GM12892 (cell line): ENCODE data around the gene EIF3J.

Source experiments
- DNase-seq: peaks from one replicate; pipeline ENCODE4 v3.0.0; 2011; ENCODE audit not compliant: insufficient read length
- FAIRE-seq: peaks from 2 replicates; lab custom pipeline; 2011; peaks lifted over from hg19 to GRCh38; lab: Jason Lieb, UNC
- POLR2A ChIP-seq: IDR thresholded peaks from 2 replicates; pipeline ENCODE4 v1.6.1; 2011; ENCODE audit warnings: low read depth, low read length, control low read depth
- POLR2AphosphoS5 ChIP-seq: IDR thresholded peaks from 2 replicates; pipeline ENCODE4 v1.6.1; 2011; ENCODE audit warnings: low read depth, low read length, control low read depth
- TAF1 ChIP-seq: IDR thresholded peaks from 2 replicates; pipeline ENCODE4 v1.6.1; 2011; ENCODE audit warnings: low read depth, mild to moderate bottlenecking, control low read depth, low read length, borderline replicate concordance

The EIF3J gene

GRCh38 chr15:44573386-44573785 is 36.4 kb downstream of the EIF3J start:
- FAIRE-seq (no peak), DNase-seq (no peak)
- TF ChIP-seq POLR2AphosphoS5: no peak
- TF ChIP-seq TAF1: no peak
- no peak for TF ChIP-seq POLR2A

GRCh38 chr15:44574734-44575133 is 37.8 kb downstream of the EIF3J start:
- TF ChIP-seq POLR2A (no peak), TAF1 (no peak), POLR2AphosphoS5 (no peak)
- FAIRE-seq (no peak), DNase-seq (no peak)

DNA sequence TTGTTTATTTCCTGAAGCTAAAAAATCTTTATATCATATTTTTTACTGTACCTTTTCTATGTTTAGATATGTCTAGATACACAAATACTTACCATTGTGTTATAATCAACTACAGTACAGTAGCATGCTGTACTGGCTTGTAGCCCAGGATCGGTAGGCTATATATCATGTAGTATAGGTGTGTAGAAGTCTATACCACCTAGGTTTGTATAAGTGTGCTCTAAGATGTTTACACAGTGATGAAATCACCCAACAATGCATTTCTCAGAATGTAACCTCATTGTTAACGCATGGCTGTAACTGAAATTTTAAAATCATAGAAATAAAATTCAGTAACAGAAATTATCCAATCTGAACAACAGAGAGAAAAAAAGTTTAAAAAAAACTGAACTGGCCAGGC is 43.2 kb downstream of the EIF3J start:
- TF ChIP-seq POLR2AphosphoS5: no peak
- no peak for TF ChIP-seq POLR2A
- TF ChIP-seq TAF1: no peak
- no peak for DNase-seq
- FAIRE-seq: no peak

- TF ChIP-seq POLR2AphosphoS5 (no peak), TAF1 (no peak), POLR2A (no peak)
- no peak for DNase-seq
- no peak for FAIRE-seq
Measured at GRCh38 chr15:44584162-44584749, 47.3 kb downstream of the EIF3J start.

DNA sequence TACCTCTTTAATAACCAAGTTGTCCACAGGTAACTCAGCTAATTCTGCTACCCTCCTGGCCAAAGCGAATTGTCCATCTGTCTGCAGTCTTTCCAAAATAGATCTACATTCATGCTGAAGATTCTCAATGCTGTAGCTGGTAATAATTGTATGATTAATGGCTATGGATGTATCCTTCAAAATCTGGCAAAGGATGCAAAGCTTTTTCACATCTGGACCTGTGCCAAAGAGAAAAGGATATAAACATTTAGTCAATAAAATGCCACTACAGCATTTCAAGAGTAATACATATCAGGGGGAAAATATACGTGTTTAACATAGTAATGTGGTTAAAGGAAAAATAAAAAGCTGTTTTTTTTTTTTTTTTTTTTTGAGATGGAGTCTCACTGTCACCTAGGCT is 48.7 kb downstream of the EIF3J start:
- FAIRE-seq: no peak
- TF ChIP-seq POLR2AphosphoS5 (no peak), POLR2A (no peak), TAF1 (no peak)
- DNase-seq: no peak

DNA sequence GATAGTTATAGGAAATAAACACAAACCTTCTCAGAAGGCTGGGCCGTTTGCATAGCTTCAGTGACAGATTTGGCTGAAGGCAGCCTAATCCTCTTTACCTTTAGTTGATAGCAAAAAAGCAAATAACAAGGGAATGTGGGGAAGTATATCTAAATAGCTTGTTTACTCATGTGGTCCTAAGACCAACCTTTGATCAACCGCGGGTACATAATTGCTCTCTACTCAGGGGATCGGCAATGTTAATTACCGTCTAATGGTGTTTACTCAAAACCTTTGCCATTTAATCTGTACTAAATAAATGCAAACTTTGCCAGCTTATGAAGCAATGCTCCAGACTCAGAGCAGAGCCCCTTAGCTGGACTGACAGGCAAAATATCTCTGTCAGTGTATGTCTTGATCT is 51.6 kb downstream of the EIF3J start:
- TF ChIP-seq POLR2AphosphoS5 (no peak), POLR2A (no peak), TAF1 (no peak)
- no peak for FAIRE-seq
- DNase-seq: no peak

DNA sequence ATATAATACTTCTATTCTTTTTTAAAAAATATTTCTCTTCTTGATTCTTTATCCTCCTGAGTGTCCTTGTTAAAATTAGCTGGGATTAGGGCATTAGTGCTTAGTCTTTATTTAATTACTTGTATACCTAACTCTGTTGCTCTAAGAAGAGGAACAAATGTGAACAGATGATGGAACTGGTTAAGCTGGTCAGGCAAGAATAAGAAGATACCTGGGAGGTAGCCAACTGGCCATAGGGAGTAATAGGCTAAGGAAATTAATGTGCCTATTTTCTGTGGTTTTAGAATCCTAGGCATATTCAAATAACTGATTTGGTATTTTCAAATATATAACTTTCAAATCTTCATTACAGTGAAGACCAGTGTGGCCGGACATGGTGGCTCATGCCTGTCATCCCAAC is 54.4 kb downstream of the EIF3J start:
- TF ChIP-seq POLR2AphosphoS5: no peak
- TF ChIP-seq POLR2A: no peak
- no peak for TF ChIP-seq TAF1
- FAIRE-seq: no peak
- no peak for DNase-seq

- no peak for FAIRE-seq
- DNase-seq: no peak
- no peak for TF ChIP-seq POLR2AphosphoS5
- TF ChIP-seq POLR2A: no peak
- TF ChIP-seq TAF1: no peak
Measured at GRCh38 chr15:44593042-44593736, 56.2 kb downstream of the EIF3J start.

DNA sequence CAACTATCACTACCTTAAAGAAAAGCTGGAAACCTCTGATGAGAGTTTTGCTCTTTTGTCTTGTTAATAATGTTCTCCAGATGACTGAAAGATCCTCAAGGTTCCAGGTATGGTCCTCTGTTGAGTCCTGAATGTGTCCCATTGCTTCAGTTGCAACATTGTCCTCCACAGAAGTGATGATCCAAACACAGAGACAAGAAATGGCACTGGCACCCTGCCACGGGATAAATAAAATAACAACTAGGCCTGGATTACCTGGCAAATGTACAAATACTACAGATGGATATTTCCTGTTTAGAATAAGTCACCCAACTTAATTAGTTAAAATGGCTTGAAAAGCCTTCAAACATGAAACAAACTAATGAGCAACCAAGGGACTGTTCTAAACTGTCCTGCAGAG is 58.3 kb downstream of the EIF3J start:
- DNase-seq: no peak
- TF ChIP-seq POLR2A (no peak), TAF1 (no peak), POLR2AphosphoS5 (no peak)
- no peak for FAIRE-seq

- peak; percentile 87 for FAIRE-seq
- TF ChIP-seq POLR2A (no peak), TAF1 (no peak), POLR2AphosphoS5 (no peak)
- DNase-seq: no peak
Measured at GRCh38 chr15:44595656-44596510, 58.9 kb downstream of the EIF3J start.

DNA sequence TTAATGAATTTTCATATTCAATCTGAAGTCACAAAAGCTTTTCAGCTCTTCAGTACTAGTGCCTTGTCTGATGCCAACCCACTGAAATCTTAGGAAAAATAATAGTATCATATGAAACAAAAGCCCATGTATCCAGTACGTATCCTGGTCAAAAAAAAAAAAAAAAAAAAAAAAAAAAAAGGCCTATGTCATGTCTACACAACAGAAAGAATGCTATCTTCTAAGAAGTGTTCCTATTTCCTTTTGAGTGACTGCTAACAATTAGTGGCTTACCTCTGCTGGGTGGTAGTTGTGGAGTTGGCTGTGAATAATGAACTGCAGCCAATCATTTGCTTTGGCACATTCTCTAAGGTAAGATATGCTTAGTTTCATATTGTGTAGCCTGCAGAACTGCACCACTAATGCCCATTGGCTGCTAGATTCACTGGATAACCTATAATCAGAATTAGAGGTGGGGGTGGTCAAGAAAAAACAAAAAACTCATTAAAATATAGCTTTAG is 59.6 kb downstream of the EIF3J start:
- FAIRE-seq (no peak), DNase-seq (no peak)
- TF ChIP-seq POLR2AphosphoS5: no peak
- TF ChIP-seq POLR2A: no peak
- no peak for TF ChIP-seq TAF1
